ENCODE data around the gene TSPAN7. TPM values are rescaled to one million over a fixed set of nuclear protein-coding genes. Genes with fewer than 3 reads are reported as not detected.

The TSPAN7 gene
- total RNA-seq, 4 donors from 2014 or later = 26.9 to 170 (median 134) TPM

DNA sequence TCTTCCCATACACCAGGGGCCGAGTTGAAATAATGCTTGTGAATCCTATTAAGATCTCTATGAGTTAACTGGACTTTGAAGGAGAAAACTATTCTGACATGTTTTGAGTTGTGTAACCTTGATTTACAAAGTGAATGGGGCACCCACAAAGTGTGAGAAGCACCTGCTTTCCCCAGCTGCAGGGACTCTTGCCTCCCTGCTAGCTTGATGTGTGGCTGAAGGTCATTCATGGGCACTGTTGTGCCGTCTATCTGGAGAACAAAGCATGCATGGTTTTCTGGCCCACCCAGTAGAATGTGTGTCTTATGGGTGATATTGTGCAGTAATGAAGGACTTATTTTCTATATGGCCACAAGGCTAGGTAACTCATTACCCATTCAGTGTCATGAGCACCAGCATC is 53.1 kb downstream of the TSPAN7 start:
- no peak for DNase-seq
- Histone ChIP-seq H3K36me3 (no peaks in the 10 kb centered on the region), H3K27ac (no peak overlapping the region), H3K27me3 (no peaks in the 10 kb centered on the region), H3K4me1 (no peaks in the 10 kb centered on the region), H3K4me3 (no peak overlapping the region), H3K9me3 (no peaks in the 10 kb centered on the region)
- 68% methylated on average over 2 of the region's 2 CpGs; no CpG with 5 or more reads in 1 of the 2 donors for whole genome bisulfite sequencing, 2 donors (ENCODE audit: low coverage in 1 of 2)
- in situ Hi-C loops (cut with MboI; ENCODE audit: low pct_ligation_motif_present in 1 of 4, low pct_unique_long_range_greater_than_20kb in 1 of 4, low sequenced_read_pairs in 3 of 4) = no loop called here
- TF ChIP-seq POLR2AphosphoS5 (IDR thresholded peaks at IDR 0.05) (no peak), POLR2A (IDR thresholded peaks at IDR 0.05) (no peak), EP300 (IDR thresholded peaks at IDR 0.05; ENCODE audit: low read depth) (no peak)
- TF ChIP-seq, protein P1, sequence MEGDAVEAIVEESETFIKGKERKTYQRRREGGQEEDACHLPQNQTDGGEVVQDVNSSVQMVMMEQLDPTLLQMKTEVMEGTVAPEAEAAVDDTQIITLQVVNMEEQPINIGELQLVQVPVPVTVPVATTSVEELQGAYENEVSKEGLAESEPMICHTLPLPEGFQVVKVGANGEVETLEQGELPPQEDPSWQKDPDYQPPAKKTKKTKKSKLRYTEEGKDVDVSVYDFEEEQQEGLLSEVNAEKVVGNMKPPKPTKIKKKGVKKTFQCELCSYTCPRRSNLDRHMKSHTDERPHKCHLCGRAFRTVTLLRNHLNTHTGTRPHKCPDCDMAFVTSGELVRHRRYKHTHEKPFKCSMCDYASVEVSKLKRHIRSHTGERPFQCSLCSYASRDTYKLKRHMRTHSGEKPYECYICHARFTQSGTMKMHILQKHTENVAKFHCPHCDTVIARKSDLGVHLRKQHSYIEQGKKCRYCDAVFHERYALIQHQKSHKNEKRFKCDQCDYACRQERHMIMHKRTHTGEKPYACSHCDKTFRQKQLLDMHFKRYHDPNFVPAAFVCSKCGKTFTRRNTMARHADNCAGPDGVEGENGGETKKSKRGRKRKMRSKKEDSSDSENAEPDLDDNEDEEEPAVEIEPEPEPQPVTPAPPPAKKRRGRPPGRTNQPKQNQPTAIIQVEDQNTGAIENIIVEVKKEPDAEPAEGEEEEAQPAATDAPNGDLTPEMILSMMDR (IDR thresholded peaks at IDR 0.05) = no peak
- intact Hi-C loops (cut with DNase I; ENCODE audit: low total_unique reads) = no loop called here

DNA sequence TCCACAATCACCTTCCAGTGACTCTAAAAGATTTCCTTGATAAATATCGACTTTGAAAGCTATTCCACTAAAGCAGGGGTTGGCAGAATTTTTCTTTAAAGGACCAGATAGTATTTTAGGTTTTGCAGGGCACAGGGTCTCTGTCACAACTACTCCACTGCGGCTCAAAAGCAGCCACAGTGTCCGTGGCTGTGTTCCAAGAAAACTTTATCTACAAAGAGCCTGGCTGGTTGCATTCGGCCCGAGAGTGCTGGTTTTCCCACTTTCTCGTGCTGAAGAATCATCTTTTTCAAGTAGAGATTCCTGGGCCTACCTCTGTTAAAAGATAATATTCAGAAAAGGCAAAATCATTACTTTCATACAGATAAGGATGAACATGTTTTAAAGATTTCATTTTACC is 55.6 kb downstream of the TSPAN7 start:
- no peaks in the 10 kb centered on the region for H3K9me3 ChIP-seq
- no peak overlapping the region for H3K4me3 ChIP-seq
- TF ChIP-seq, protein P1 (IDR thresholded peaks at IDR 0.05) = no peak
- TF ChIP-seq POLR2A (IDR thresholded peaks at IDR 0.05) (no peak), EP300 (IDR thresholded peaks at IDR 0.05; ENCODE audit: low read depth) (no peak), POLR2AphosphoS5 (IDR thresholded peaks at IDR 0.05) (no peak)
- no peaks in the 10 kb centered on the region for H3K27me3 ChIP-seq
- WGBS, 2 donors (ENCODE audit: low coverage in 1 of 2) = 37 to 69% methylated on average over 3 to 6 of the region's 6 CpGs
- no peaks in the 10 kb centered on the region for H3K36me3 ChIP-seq
- no peak overlapping the region for H3K27ac ChIP-seq
- intact Hi-C loops (cut with DNase I; ENCODE audit: low total_unique reads) = no loop called here
- no peak for DNase-seq
- H3K4me1 ChIP-seq = no peaks in the 10 kb centered on the region
- in situ Hi-C loops (cut with MboI; ENCODE audit: low pct_ligation_motif_present in 1 of 4, low pct_unique_long_range_greater_than_20kb in 1 of 4, low sequenced_read_pairs in 3 of 4) = no loop called here

DNA sequence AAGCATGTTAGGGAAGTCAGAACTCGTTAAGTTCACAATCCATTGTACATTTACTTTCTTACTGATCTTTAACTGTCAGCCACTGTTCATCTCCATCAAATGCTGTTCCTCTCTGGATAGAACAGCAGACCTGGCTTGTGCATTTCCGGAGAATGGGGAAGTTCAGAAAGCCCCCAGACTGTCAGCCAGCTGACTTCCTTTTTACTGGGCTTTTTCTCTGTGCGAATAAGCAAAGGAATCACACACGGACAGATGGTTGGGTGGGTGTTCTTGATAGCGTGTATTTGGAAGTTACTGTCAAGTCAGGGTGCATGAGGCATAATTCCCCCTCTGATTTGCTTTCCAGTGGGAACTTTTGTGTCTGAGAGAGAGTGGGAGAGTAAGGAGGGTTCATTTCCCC is 56.8 kb downstream of the TSPAN7 start:
- H3K4me1 ChIP-seq = no peaks in the 10 kb centered on the region
- DNase-seq = no peak
- no peaks in the 10 kb centered on the region for H3K36me3 ChIP-seq
- H3K4me3 ChIP-seq = no peak overlapping the region
- no peaks in the 10 kb centered on the region for H3K27me3 ChIP-seq
- 56 to 100% methylated on average over 1 to 5 of the region's 5 CpGs for WGBS, 2 donors (ENCODE audit: low coverage in 1 of 2)
- H3K27ac ChIP-seq = no peak overlapping the region
- TF ChIP-seq, protein P1 (IDR thresholded peaks at IDR 0.05) = no peak
- TF ChIP-seq EP300 (IDR thresholded peaks at IDR 0.05; ENCODE audit: low read depth) (no peak), POLR2A (IDR thresholded peaks at IDR 0.05) (no peak)
- in situ Hi-C loops (cut with MboI; ENCODE audit: low pct_ligation_motif_present in 1 of 4, low pct_unique_long_range_greater_than_20kb in 1 of 4, low sequenced_read_pairs in 3 of 4) = no loop called here
- intact Hi-C loops (cut with DNase I; ENCODE audit: low total_unique reads) = no loop called here
- H3K9me3 ChIP-seq = no peaks in the 10 kb centered on the region

DNA sequence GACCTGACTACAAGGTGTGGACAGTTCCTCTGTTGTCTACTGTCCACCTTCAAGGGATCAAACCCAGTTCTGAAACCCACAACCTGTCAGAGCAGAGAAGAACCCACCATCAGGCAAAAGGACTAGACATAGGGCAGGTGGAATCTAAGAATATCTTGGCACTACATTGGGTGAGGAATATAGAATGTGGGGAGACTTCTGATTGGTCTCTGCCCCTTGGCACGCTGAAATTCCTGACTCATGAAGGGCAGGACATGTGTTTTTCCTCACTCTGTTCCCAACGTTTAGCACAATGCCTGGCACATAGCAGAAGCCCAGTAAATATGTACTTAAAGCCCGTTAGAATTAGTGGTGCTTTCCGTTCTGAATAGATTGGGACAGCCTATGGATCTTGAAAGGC is 59.3 kb downstream of the TSPAN7 start:
- TF ChIP-seq POLR2A (IDR thresholded peaks at IDR 0.05) = no peak
- TF ChIP-seq, protein P1 (IDR thresholded peaks at IDR 0.05) = no peak
- no peak for TF ChIP-seq EP300 (IDR thresholded peaks at IDR 0.05; ENCODE audit: low read depth)
- TF ChIP-seq POLR2AphosphoS5 (IDR thresholded peaks at IDR 0.05) = no peak
- Histone ChIP-seq H3K4me3 (no peak overlapping the region), H3K27ac (no peak overlapping the region), H3K36me3 (no peaks in the 10 kb centered on the region), H3K9me3 (no peaks in the 10 kb centered on the region), H3K4me1 (no peaks in the 10 kb centered on the region), H3K27me3 (no peaks in the 10 kb centered on the region)
- in situ Hi-C loops (cut with MboI; ENCODE audit: low pct_ligation_motif_present in 1 of 4, low pct_unique_long_range_greater_than_20kb in 1 of 4, low sequenced_read_pairs in 3 of 4) (no loop called here), intact Hi-C loops (cut with DNase I; ENCODE audit: low total_unique reads) (no loop called here)
- no peak for DNase-seq
- 58% methylated on average over 4 of the region's 4 CpGs; no CpG with 5 or more reads in 1 of the 2 donors for WGBS, 2 donors (ENCODE audit: low coverage in 1 of 2)
